Uterus (tissue), 2 donors: ENCODE results near the gene DDX21.
"Not testable (repeated sequence)": the region's sequence is repeated elsewhere in the genome, so short reads cannot be mapped to it uniquely, and the experiment has no call there.

Experiments
- POLR2A ChIP-seq, 2 donors: fragments of 450-650 bp; IDR thresholded peaks; one replicate each; pipeline ENCODE4 v1.6.1; 2016; ENCODE audit warnings: antibody characterized with exemption in 2 of 2, mild to moderate bottlenecking in 1 of 2, moderate library complexity in 1 of 2
- TF ChIP-seq, protein P1 (sequence below), 4 experiments: fragments of 200-600 bp in 2 of 4; fragments of 450-650 bp in 2 of 4; sonication (generic) in 2 of 4; IDR thresholded peaks; one replicate each; pipeline ENCODE4 v1.5.1; 2016 to 2019; ENCODE audit warnings: antibody characterized with exemption in 4 of 4, mild to moderate bottlenecking in 2 of 4, moderate library complexity in 1 of 4

DNA sequence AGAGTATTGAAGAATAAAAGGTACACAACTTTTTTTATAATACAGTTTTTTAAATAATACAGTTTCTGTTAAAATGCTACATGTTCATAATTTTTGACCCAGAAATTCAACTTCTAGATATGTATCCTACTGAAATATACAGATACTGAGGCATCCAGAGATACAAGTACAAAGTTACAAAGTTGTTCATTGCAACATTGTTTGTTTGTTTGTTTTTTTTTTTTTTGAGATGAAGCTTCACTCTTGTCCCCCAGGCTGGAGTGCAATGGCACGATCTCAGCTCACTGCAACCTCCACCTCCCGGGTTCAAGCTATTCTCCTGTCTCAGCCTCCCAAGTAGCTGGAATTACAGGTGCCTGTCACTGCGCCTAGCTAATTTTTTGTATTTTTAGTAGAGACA, 23.1 kb upstream of the DDX21 start:
- TF ChIP-seq, protein P1, sequence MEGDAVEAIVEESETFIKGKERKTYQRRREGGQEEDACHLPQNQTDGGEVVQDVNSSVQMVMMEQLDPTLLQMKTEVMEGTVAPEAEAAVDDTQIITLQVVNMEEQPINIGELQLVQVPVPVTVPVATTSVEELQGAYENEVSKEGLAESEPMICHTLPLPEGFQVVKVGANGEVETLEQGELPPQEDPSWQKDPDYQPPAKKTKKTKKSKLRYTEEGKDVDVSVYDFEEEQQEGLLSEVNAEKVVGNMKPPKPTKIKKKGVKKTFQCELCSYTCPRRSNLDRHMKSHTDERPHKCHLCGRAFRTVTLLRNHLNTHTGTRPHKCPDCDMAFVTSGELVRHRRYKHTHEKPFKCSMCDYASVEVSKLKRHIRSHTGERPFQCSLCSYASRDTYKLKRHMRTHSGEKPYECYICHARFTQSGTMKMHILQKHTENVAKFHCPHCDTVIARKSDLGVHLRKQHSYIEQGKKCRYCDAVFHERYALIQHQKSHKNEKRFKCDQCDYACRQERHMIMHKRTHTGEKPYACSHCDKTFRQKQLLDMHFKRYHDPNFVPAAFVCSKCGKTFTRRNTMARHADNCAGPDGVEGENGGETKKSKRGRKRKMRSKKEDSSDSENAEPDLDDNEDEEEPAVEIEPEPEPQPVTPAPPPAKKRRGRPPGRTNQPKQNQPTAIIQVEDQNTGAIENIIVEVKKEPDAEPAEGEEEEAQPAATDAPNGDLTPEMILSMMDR (IDR thresholded peaks at IDR 0.05): not testable (repeated sequence)
- TF ChIP-seq POLR2A (IDR thresholded peaks at IDR 0.05): not testable (repeated sequence)
